ENCODE measurements around the gene ADAMTSL1. TPM values are rescaled to one million over a fixed set of nuclear protein-coding genes. Genes with fewer than 3 reads are reported as not detected.

The ADAMTSL1 gene
- total and polyA plus RNA-seq, 2 donors from 2014 or later = 3.0 to 27.3 TPM

DNA sequence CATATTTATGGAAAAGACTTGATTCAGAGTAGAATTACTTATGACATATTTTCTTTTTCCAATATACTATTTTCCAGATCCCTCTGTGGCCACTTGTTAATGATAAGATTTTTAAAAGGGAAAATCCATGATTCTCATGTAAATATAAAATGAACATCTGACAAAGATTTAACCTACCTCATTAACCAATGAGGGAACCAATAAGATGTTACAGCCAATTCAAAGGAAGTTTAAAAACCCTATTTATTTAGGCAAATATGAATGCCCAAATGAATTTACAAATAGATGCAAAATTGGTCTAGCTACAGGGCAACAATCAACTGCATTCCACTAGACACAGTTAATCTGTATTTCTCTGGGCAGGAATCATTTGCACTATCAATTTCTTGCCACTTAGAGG lies 226.8 kb downstream of the ADAMTSL1 start:
- FAIRE-seq = no peak
- no peak for TF ChIP-seq CTCF (IDR thresholded peaks at IDR 0.05; ENCODE audit: borderline replicate concordance, extremely low read depth, insufficient read depth)

GRCh38 chr9:18703151-18703900 lies 229.4 kb downstream of the ADAMTSL1 start:
- DNase-seq (peak in 2 of 5 donors; percentile 57 to 83), FAIRE-seq (no peak)
- no peaks in the 10 kb centered on the region for H3K36me3 ChIP-seq (ENCODE audit: control insufficient read depth in 2 of 3, insufficient read depth in 3 of 3, low read length in 3 of 3)
- H3K4me1 ChIP-seq (ENCODE audit: control insufficient read depth in 2 of 3, insufficient read depth in 2 of 3, low read depth in 1 of 3, low read length in 3 of 3) = no peaks in the 10 kb centered on the region
- H3K4me3 ChIP-seq (ENCODE audit: low read length in 3 of 3) = no peak overlapping the region
- intact Hi-C loops (cut with DNase I) = no loop called here
- no peak for TF ChIP-seq CTCF (IDR thresholded peaks at IDR 0.05; ENCODE audit: borderline replicate concordance, extremely low read depth, insufficient read depth)
- no peaks in the 10 kb centered on the region for H3K27me3 ChIP-seq (ENCODE audit: control insufficient read depth, insufficient read depth, low read length)
- H3K9me3 ChIP-seq (ENCODE audit: control insufficient read depth in 2 of 3, insufficient read depth in 1 of 3, low read length in 3 of 3) = no peaks in the 10 kb centered on the region
- no peak overlapping the region for H3K9ac ChIP-seq (ENCODE audit: low read length in 3 of 3)
- no peak overlapping the region for H3K27ac ChIP-seq (ENCODE audit: low read depth in 2 of 2, low read length in 2 of 2)

More for the DNA sequence above, 226.8 kb downstream of the ADAMTSL1 start:
- Histone ChIP-seq H3K4me1 (ENCODE audit: control insufficient read depth in 2 of 3, insufficient read depth in 2 of 3, low read depth in 1 of 3, low read length in 3 of 3) (no peaks in the 10 kb centered on the region), H3K4me3 (ENCODE audit: low read length in 3 of 3) (no peak overlapping the region), H3K27ac (ENCODE audit: low read depth in 2 of 2, low read length in 2 of 2) (no peak overlapping the region), H3K36me3 (ENCODE audit: control insufficient read depth in 2 of 3, insufficient read depth in 3 of 3, low read length in 3 of 3) (no peaks in the 10 kb centered on the region), H3K27me3 (ENCODE audit: control insufficient read depth, insufficient read depth, low read length) (no peaks in the 10 kb centered on the region), H3K9me3 (ENCODE audit: control insufficient read depth in 2 of 3, insufficient read depth in 1 of 3, low read length in 3 of 3) (no peaks in the 10 kb centered on the region), H3K9ac (ENCODE audit: low read length in 3 of 3) (no peak overlapping the region)
- DNase-seq = no peak
- intact Hi-C loops (cut with DNase I) = no loop called here

- Histone ChIP-seq H3K4me3 (ENCODE audit: low read length in 3 of 3) (no peak overlapping the region), H3K36me3 (ENCODE audit: control insufficient read depth in 2 of 3, insufficient read depth in 3 of 3, low read length in 3 of 3) (no peaks in the 10 kb centered on the region), H3K9ac (ENCODE audit: low read length in 3 of 3) (no peak overlapping the region), H3K27ac (ENCODE audit: low read depth in 2 of 2, low read length in 2 of 2) (no peak overlapping the region), H3K4me1 (ENCODE audit: control insufficient read depth in 2 of 3, insufficient read depth in 2 of 3, low read depth in 1 of 3, low read length in 3 of 3) (no peaks in the 10 kb centered on the region), H3K9me3 (ENCODE audit: control insufficient read depth in 2 of 3, insufficient read depth in 1 of 3, low read length in 3 of 3) (no peaks in the 10 kb centered on the region), H3K27me3 (ENCODE audit: control insufficient read depth, insufficient read depth, low read length) (no peaks in the 10 kb centered on the region)
- DNase-seq (no peak), FAIRE-seq (no peak)
- intact Hi-C loops (cut with DNase I) = no loop called here
- TF ChIP-seq CTCF (IDR thresholded peaks at IDR 0.05; ENCODE audit: borderline replicate concordance, extremely low read depth, insufficient read depth) = no peak
These were observed 230.0 kb downstream of the ADAMTSL1 start for GRCh38 chr9:18703901-18704379.
